ENCODE data around the gene DNAH8.
"Not testable (repeated sequence)": the region's sequence is repeated elsewhere in the genome, so short reads cannot be mapped to it uniquely, and the experiment has no call there.

The DNAH8 gene

GRCh38 chr6:38843798-38844197 lies 128.7 kb downstream of the DNAH8 start:
- DNase-seq (ENCODE audit: low spot score): no peak

- DNase-seq (ENCODE audit: low spot score): no peak
These were observed 130.8 kb downstream of the DNAH8 start for GRCh38 chr6:38845931-38846330.

- no peak for DNase-seq (ENCODE audit: low spot score)
These were observed 131.2 kb downstream of the DNAH8 start for GRCh38 chr6:38846361-38846760.

- peak; percentile 51 for DNase-seq (ENCODE audit: low spot score)
These were observed 131.7 kb downstream of the DNAH8 start for GRCh38 chr6:38846844-38847243.

- DNase-seq (ENCODE audit: low spot score): no peak
These were observed 132.4 kb downstream of the DNAH8 start for GRCh38 chr6:38847497-38847896.

GRCh38 chr6:38848760-38849159 lies 133.6 kb downstream of the DNAH8 start:
- DNase-seq (ENCODE audit: low spot score): no peak

GRCh38 chr6:38852215-38852614 lies 137.1 kb downstream of the DNAH8 start:
- DNase-seq (ENCODE audit: low spot score): no peak

- DNase-seq (ENCODE audit: low spot score): no peak
These were observed 138.1 kb downstream of the DNAH8 start for GRCh38 chr6:38853236-38853635.

- no peak for DNase-seq (ENCODE audit: low spot score)
These were observed 141.4 kb downstream of the DNAH8 start for GRCh38 chr6:38856492-38856891.

- DNase-seq (ENCODE audit: low spot score): no peak
These were observed 142.7 kb downstream of the DNAH8 start for GRCh38 chr6:38857815-38858214.

- DNase-seq (ENCODE audit: low spot score): no peak
These were observed 144.9 kb downstream of the DNAH8 start for GRCh38 chr6:38860041-38860440.

- no peak for DNase-seq (ENCODE audit: low spot score)
These were observed 146.9 kb downstream of the DNAH8 start for GRCh38 chr6:38861926-38862401.

GRCh38 chr6:38865521-38866174 lies 150.5 kb downstream of the DNAH8 start:
- no peak for DNase-seq (ENCODE audit: low spot score)

GRCh38 chr6:38867726-38868125 lies 152.6 kb downstream of the DNAH8 start:
- no peak for DNase-seq (ENCODE audit: low spot score)

- DNase-seq (ENCODE audit: low spot score): peak; percentile 54
These were observed 156.8 kb downstream of the DNAH8 start for GRCh38 chr6:38871741-38872568.

- no peak for DNase-seq (ENCODE audit: low spot score)
These were observed 157.9 kb downstream of the DNAH8 start for GRCh38 chr6:38873001-38873400.

GRCh38 chr6:38873816-38874215 lies 158.7 kb downstream of the DNAH8 start:
- not testable (repeated sequence) for DNase-seq (ENCODE audit: low spot score)

- DNase-seq (ENCODE audit: low spot score): no peak
These were observed 161.4 kb downstream of the DNAH8 start for GRCh38 chr6:38876475-38876874.

- no peak for DNase-seq (ENCODE audit: low spot score)
These were observed 162.6 kb downstream of the DNAH8 start for GRCh38 chr6:38877721-38878120.

GRCh38 chr6:38882157-38882556 lies 167.0 kb downstream of the DNAH8 start:
- no peak for DNase-seq (ENCODE audit: low spot score)

- DNase-seq (ENCODE audit: low spot score): no peak
These were observed 182.4 kb downstream of the DNAH8 start for GRCh38 chr6:38897507-38897906.

- no peak for DNase-seq (ENCODE audit: low spot score)
These were observed 186.9 kb downstream of the DNAH8 start for GRCh38 chr6:38901802-38902522.

- no peak for DNase-seq (ENCODE audit: low spot score)
These were observed 191.5 kb downstream of the DNAH8 start for GRCh38 chr6:38906582-38906981.
